HFF-Myc (cell line): ENCODE data around the gene HSPB8.

Source experiments
- DNase-seq: peaks from one replicate; pipeline ENCODE4 v3.0.0-alpha.2; 2011; ENCODE audit warnings: low read depth; ENCODE audit errors: extremely low read depth
- H3K4me3 ChIP-seq: replicated peaks from 2 replicates; pipeline ENCODE4 v1.5.1; 2011; ENCODE audit warnings: low read depth, mild to moderate bottlenecking, control low read depth, low read length
- CTCF ChIP-seq: IDR thresholded peaks from 2 replicates; pipeline ENCODE4 v1.5.1; 2012; ENCODE audit warnings: mild to moderate bottlenecking, low read depth, low read length, control low read depth; ENCODE audit errors: missing control alignments

The HSPB8 gene

DNA sequence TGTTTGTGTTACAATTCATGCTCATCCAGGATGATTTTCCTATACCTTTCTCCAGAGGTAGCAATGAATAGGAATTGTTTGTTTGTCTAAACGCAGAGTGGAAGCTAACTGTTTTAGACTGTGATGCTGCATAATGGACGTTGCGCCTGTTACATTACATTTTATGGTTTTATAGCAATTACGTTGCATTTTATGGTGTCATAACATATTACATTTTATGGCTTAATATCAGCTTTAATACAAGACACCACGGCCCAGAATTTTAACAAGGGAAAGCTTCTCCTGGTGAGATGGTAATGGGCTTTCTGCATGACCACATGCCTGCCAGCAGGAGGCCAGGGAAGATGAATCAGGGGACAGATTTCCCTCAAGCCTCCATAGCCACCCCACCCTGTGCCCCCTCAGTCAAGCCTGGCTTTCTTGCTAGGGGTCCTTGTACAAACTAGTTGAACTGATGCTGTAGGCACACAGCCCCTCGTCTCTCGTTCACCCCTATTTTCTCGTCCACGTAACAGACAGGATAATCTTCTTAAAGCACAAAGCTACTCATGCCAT, 56.5 kb downstream of the HSPB8 start:
- DNase-seq, result no peak
- H3K4me3 ChIP-seq, result no peak overlapping the region
- TF ChIP-seq CTCF, result no peak

GRCh38 chr12:119236372-119236771, 57.6 kb downstream of the HSPB8 start:
- H3K4me3 ChIP-seq, result no peak overlapping the region
- no peak for DNase-seq
- no peak for TF ChIP-seq CTCF

GRCh38 chr12:119239040-119239439, 60.3 kb downstream of the HSPB8 start:
- no peak overlapping the region for H3K4me3 ChIP-seq
- no peak for TF ChIP-seq CTCF
- no peak for DNase-seq

GRCh38 chr12:119241049-119241448, 62.3 kb downstream of the HSPB8 start:
- TF ChIP-seq CTCF, result no peak
- no peak for DNase-seq
- no peak overlapping the region for H3K4me3 ChIP-seq

GRCh38 chr12:119241580-119242169, 62.9 kb downstream of the HSPB8 start:
- H3K4me3 ChIP-seq, result no peak overlapping the region
- TF ChIP-seq CTCF, result no peak
- DNase-seq, result no peak
